ENCODE results near the gene LSR. TPM values are rescaled to one million over a fixed set of nuclear protein-coding genes. Genes with fewer than 3 reads are reported as not detected.

The LSR gene
- polyA plus RNA-seq, 1 donor: 3.7 TPM

Other genes starting within 250 kb of the LSR start
- 41.0 TPM for gene GRAMD1A, start 248.7 kb upstream of the LSR start, polyA plus RNA-seq (ENCODE audit: insufficient read length)
- 6.3 TPM for gene SCN1B, start 218.5 kb upstream of the LSR start, polyA plus RNA-seq (ENCODE audit: insufficient read length)
- gene HPN, start 207.3 kb upstream of the LSR start, polyA plus RNA-seq (ENCODE audit: insufficient read length): 0.23 TPM
- gene FXYD3, start 133.2 kb upstream of the LSR start, polyA plus RNA-seq (ENCODE audit: insufficient read length): 0.42 TPM
- 9.0 TPM for gene LGI4, start 113.9 kb upstream of the LSR start, polyA plus RNA-seq (ENCODE audit: insufficient read length)
- gene FXYD1, start 110.2 kb upstream of the LSR start, polyA plus RNA-seq (ENCODE audit: insufficient read length): 261 TPM
- gene FXYD7, start 105.7 kb upstream of the LSR start, polyA plus RNA-seq (ENCODE audit: insufficient read length): 1.0 TPM
- gene FXYD5, start 94.3 kb upstream of the LSR start, polyA plus RNA-seq (ENCODE audit: insufficient read length): 16.2 TPM
- not detected for gene FAM187B, start 20.3 kb upstream of the LSR start, polyA plus RNA-seq (ENCODE audit: insufficient read length)
- 100 TPM for gene USF2, start 20.0 kb downstream of the LSR start, polyA plus RNA-seq (ENCODE audit: insufficient read length)
- gene HAMP, start 33.5 kb downstream of the LSR start, polyA plus RNA-seq (ENCODE audit: insufficient read length): 0.15 TPM
- gene MAG, start 43.2 kb downstream of the LSR start, polyA plus RNA-seq (ENCODE audit: insufficient read length): 0.33 TPM
- 0.82 TPM for gene CD22, start 80.2 kb downstream of the LSR start, polyA plus RNA-seq (ENCODE audit: insufficient read length)
- not detected for gene FFAR1, start 98.9 kb downstream of the LSR start, polyA plus RNA-seq (ENCODE audit: insufficient read length)
- gene FFAR3, start 109.5 kb downstream of the LSR start, polyA plus RNA-seq (ENCODE audit: insufficient read length): 0.08 TPM
- gene GPR42, start 122.1 kb downstream of the LSR start, polyA plus RNA-seq (ENCODE audit: insufficient read length): not detected
- gene FFAR2, start 199.3 kb downstream of the LSR start, polyA plus RNA-seq (ENCODE audit: insufficient read length): 0.09 TPM
- not detected for gene KRTDAP, start 241.5 kb downstream of the LSR start, polyA plus RNA-seq (ENCODE audit: insufficient read length)